ENCODE results near the gene HOXC9. TPM values are rescaled to one million over a fixed set of nuclear protein-coding genes. Genes with fewer than 3 reads are reported as not detected.

The HOXC9 gene
- total RNA-seq, 1 experiment from 2014 or later: not detected

DNA sequence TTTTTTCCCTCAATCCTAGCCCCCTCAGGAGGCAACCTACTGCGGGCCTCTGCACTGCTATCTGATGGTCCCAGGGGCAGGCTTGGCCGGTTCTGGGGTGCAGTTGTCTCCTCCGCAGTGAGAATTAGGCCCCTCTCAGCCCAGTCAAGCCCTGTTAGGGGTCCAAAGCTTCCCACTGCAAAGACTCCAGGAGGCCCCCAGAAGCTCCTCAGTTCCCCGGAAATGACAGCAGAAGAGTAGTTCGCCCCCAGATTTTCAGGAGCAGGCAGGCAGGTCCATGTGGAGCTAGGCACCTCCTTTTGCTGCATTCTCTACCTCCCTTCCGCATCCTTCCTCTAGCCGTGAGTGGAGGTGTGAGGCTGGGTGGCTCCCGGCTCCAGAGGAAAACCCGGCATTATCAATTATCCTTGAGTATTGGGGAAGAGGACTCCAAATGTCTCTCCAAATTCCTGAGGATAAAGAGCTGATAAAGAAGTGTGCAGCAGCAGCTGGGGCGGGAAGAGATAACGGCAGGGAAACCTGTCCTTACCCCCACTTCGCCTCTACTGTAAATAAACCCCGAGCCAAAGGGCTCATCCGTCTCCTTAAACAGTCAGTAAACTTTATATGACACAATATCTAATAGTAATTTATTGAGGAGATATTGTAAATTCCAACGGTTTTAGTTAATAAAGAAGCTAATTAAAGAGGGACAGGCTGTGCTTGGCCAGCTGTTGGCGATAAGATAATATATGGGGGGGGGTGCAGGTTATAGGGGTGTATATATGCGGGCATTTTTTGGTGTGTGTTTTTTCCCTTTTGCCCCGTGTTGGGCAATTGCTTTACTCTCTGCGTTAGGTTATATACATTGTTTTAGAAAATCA is 45.9 kb upstream of the HOXC9 start:
- Histone ChIP-seq H4K8ac (replicated peaks; ENCODE audit: insufficient read length, low read depth, low read length) (no peak overlapping the region), H4K5ac (ENCODE audit: insufficient read length, low read depth, low read length) (no peak overlapping the region), H2AFZ (ENCODE audit: low read length) (no peak overlapping the region), H3K79me1 (ENCODE audit: insufficient read depth, low read depth, low read length, poor library complexity, severe bottlenecking) (no peaks in the 10 kb centered on the region), H2BK5ac (ENCODE audit: insufficient read length, low read length) (no peak overlapping the region), H3K79me2 (ENCODE audit: insufficient read depth, low read length) (no peaks in the 10 kb centered on the region), H3K4me2 (ENCODE audit: insufficient read depth, insufficient read length, low read length) (no peak overlapping the region), H3K4ac (ENCODE audit: low read depth, low read length) (no peak overlapping the region), H3K9me3 (ENCODE audit: control insufficient read depth, low read depth, low read length) (no peaks in the 10 kb centered on the region), H3K18ac (ENCODE audit: insufficient read length, low read depth, low read length) (no peak overlapping the region), H2BK20ac (ENCODE audit: low read depth, low read length, poor library complexity, severe bottlenecking) (no peak overlapping the region), H3K4me1 (ENCODE audit: insufficient read depth, low read length) (no peaks in the 10 kb centered on the region), H3T11ph (ENCODE audit: low read length) (no peak overlapping the region), H3K14ac (ENCODE audit: insufficient read depth, low read length) (no peak overlapping the region), H3K27ac (ENCODE audit: insufficient read length, low read depth, low read length) (no peak overlapping the region), H4K20me1 (ENCODE audit: control insufficient read depth, insufficient read depth, insufficient read length) (no peaks in the 10 kb centered on the region), H2BK12ac (ENCODE audit: insufficient read length, low read depth, low read length) (no peak overlapping the region), H3K23me2 (ENCODE audit: insufficient read length, low read depth, low read length, poor library complexity, severe bottlenecking) (no peaks in the 10 kb centered on the region), H4K91ac (ENCODE audit: insufficient read length, low read depth, low read length) (no peak overlapping the region), H3K9ac (ENCODE audit: extremely low read depth, insufficient read length, low read length) (no peak overlapping the region), H2BK15ac (ENCODE audit: low read depth, low read length) (no peak overlapping the region), H2AK5ac (ENCODE audit: insufficient read length, low read length) (no peak overlapping the region), H3K27me3 (ENCODE audit: insufficient read depth, low read length) (peaks cover 99% of the 10 kb centered on the region), H2BK120ac (ENCODE audit: low read depth, low read length, poor library complexity, severe bottlenecking) (no peak overlapping the region), H3K56ac (ENCODE audit: insufficient read length, low read depth, low read length) (no peak overlapping the region), H3K23ac (ENCODE audit: insufficient read length, low read depth, low read length) (no peak overlapping the region)
- no peak for TF ChIP-seq CTCF (conservative IDR thresholded peaks at IDR 0.05)
- H3K27me3 Mint-ChIP-seq (ENCODE audit: low read depth): peaks cover 99% of the 10 kb centered on the region
- H3K4me1 Mint-ChIP-seq: peaks cover 6 to 20% of the 10 kb centered on the region in 2 experiments; a peak in 3 of 4 replicates
- no peak overlapping the region for H3K4me3 Mint-ChIP-seq
- H3K27ac Mint-ChIP-seq: no peak overlapping the region
- no CpG with 5 or more reads among the region's 19 CpGs for WGBS (ENCODE audit: extremely low coverage, insufficient read length, low lambda C conversion rate)
- no peaks in the 10 kb centered on the region; a peak in 2 of 7 replicates for H3K36me3 Mint-ChIP-seq (ENCODE audit: insufficient read depth in 1 of 3, low read depth in 3 of 3)
- DNase-seq: no peak
- H3K9me3 Mint-ChIP-seq: peaks cover 0 to 4% of the 10 kb centered on the region in 2 experiments; a peak in 3 of 5 replicates
